ENCODE results near the gene NLRC3.

Gene NLRC3

DNA sequence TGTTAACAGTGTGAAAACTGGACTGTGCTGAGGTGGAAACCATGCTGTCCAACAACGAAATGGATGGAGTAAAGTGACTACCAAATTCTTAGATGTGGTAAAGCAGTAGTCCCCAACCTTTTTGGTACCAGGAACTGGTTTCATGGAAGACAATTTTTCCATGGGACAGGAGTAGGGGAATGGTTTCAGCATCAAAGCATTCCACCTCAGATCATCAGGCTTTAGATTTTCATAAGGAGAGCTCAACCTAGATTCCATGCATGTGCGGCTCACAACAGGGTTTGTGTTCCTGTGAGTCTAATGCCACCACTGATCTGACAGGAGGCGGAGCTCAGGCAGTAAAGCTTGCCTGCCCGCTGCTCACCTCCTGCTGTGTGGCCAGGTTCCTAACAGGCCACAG is 22.7 kb upstream of the NLRC3 start:
- Histone ChIP-seq H3K56ac (ENCODE audit: low read length) (no peak overlapping the region), H4K5ac (ENCODE audit: low read length) (no peak overlapping the region), H4K8ac (ENCODE audit: low read depth, low read length) (no peak overlapping the region), H2AK5ac (ENCODE audit: low read length) (no peak overlapping the region), H3K23ac (ENCODE audit: low read length) (no peak overlapping the region), H2BK15ac (replicated peaks; ENCODE audit: low read depth) (no peak overlapping the region), H2BK120ac (ENCODE audit: low read depth, low read length) (no peak overlapping the region), H3K27ac (ENCODE audit: low read depth, low read length) (no peak overlapping the region), H3K9ac (ENCODE audit: low read length) (no peak overlapping the region), H3K4me3 (ENCODE audit: low read length) (peak overlapping the region; percentile 19), H3K79me1 (ENCODE audit: low read length) (no peaks in the 10 kb centered on the region), H2BK5ac (ENCODE audit: low read length) (no peak overlapping the region), H3K27me3 (ENCODE audit: insufficient read depth, low read length, poor library complexity) (no peaks in the 10 kb centered on the region), H3K36me3 (ENCODE audit: control insufficient read depth, insufficient read depth, low read length) (peaks cover 8% of the 10 kb centered on the region), H3K4me1 (ENCODE audit: control insufficient read depth, low read depth, low read length) (no peaks in the 10 kb centered on the region), H3K4me2 (ENCODE audit: low read length) (no peak overlapping the region), H3K4ac (ENCODE audit: low read depth, low read length) (no peak overlapping the region), H3K79me2 (ENCODE audit: control insufficient read depth, insufficient read depth, low read length) (no peaks in the 10 kb centered on the region), H3K18ac (ENCODE audit: low read length) (no peak overlapping the region)
- WGBS (ENCODE audit: extremely low coverage, insufficient coverage, low lambda C conversion rate) = no CpG with 5 or more reads among the region's 4 CpGs
- peak; percentile 22 for DNase-seq

DNA sequence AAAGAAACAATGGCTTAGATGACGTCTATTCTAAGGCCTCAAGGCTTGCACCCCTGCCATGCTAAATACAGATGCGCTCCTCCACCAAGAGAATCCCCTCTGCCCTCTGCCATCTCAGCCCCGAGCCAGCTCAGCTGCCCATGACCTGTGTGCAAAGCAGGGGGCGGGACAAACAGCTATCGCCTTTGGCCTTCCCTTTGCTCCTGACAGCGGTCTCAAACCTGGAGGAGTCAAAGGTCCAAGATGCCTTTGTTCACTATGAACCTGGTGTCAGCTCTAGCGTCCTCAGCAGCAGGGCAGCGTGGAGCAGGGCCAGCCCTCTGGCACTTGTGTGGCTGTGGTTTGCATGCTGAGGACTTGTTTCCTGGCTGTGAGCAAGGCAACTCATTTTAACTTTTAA is 21.9 kb upstream of the NLRC3 start:
- H4K5ac ChIP-seq (ENCODE audit: low read length) = no peak overlapping the region
- H3K18ac ChIP-seq (ENCODE audit: low read length) = no peak overlapping the region
- no peak overlapping the region for H3K23ac ChIP-seq (ENCODE audit: low read length)
- no peak overlapping the region for H4K8ac ChIP-seq (ENCODE audit: low read depth, low read length)
- no peaks in the 10 kb centered on the region for H3K79me2 ChIP-seq (ENCODE audit: control insufficient read depth, insufficient read depth, low read length)
- H2BK5ac ChIP-seq (ENCODE audit: low read length) = no peak overlapping the region
- no peak overlapping the region for H3K4me3 ChIP-seq (ENCODE audit: low read length)
- no peak overlapping the region for H3K9ac ChIP-seq (ENCODE audit: low read length)
- H2BK120ac ChIP-seq (ENCODE audit: low read depth, low read length) = no peak overlapping the region
- no peak for DNase-seq
- no peak overlapping the region for H3K56ac ChIP-seq (ENCODE audit: low read length)
- H3K4me2 ChIP-seq (ENCODE audit: low read length) = no peak overlapping the region
- H3K4ac ChIP-seq (ENCODE audit: low read depth, low read length) = no peak overlapping the region
- H2AK5ac ChIP-seq (ENCODE audit: low read length) = no peak overlapping the region
- WGBS (ENCODE audit: extremely low coverage, insufficient coverage, low lambda C conversion rate) = no CpG with 5 or more reads among the region's 8 CpGs
- no peak overlapping the region for H3K27ac ChIP-seq (ENCODE audit: low read depth, low read length)
- H3K4me1 ChIP-seq (ENCODE audit: control insufficient read depth, low read depth, low read length) = no peaks in the 10 kb centered on the region
- H2BK15ac ChIP-seq (replicated peaks; ENCODE audit: low read depth) = no peak overlapping the region
- H3K36me3 ChIP-seq (ENCODE audit: control insufficient read depth, insufficient read depth, low read length) = peaks cover 8% of the 10 kb centered on the region
- H3K27me3 ChIP-seq (ENCODE audit: insufficient read depth, low read length, poor library complexity) = no peaks in the 10 kb centered on the region
- H3K79me1 ChIP-seq (ENCODE audit: low read length) = no peaks in the 10 kb centered on the region

- H3K18ac ChIP-seq (ENCODE audit: low read length) = no peak overlapping the region
- H2BK120ac ChIP-seq (ENCODE audit: low read depth, low read length) = no peak overlapping the region
- H3K27ac ChIP-seq (ENCODE audit: low read depth, low read length) = no peak overlapping the region
- H2AK5ac ChIP-seq (ENCODE audit: low read length) = no peak overlapping the region
- no peak overlapping the region for H4K8ac ChIP-seq (ENCODE audit: low read depth, low read length)
- no CpG with 5 or more reads among the region's 12 CpGs for WGBS (ENCODE audit: extremely low coverage, insufficient coverage, low lambda C conversion rate)
- no peak overlapping the region for H3K4ac ChIP-seq (ENCODE audit: low read depth, low read length)
- H3K56ac ChIP-seq (ENCODE audit: low read length) = no peak overlapping the region
- no peaks in the 10 kb centered on the region for H3K79me1 ChIP-seq (ENCODE audit: low read length)
- no peaks in the 10 kb centered on the region for H3K27me3 ChIP-seq (ENCODE audit: insufficient read depth, low read length, poor library complexity)
- H3K36me3 ChIP-seq (ENCODE audit: control insufficient read depth, insufficient read depth, low read length) = peaks cover 8% of the 10 kb centered on the region
- no peak overlapping the region for H3K4me2 ChIP-seq (ENCODE audit: low read length)
- no peak overlapping the region for H2BK15ac ChIP-seq (replicated peaks; ENCODE audit: low read depth)
- H3K9ac ChIP-seq (ENCODE audit: low read length) = no peak overlapping the region
- no peak for DNase-seq
- H4K5ac ChIP-seq (ENCODE audit: low read length) = no peak overlapping the region
- no peak overlapping the region for H2BK5ac ChIP-seq (ENCODE audit: low read length)
- H3K79me2 ChIP-seq (ENCODE audit: control insufficient read depth, insufficient read depth, low read length) = no peaks in the 10 kb centered on the region
- H3K4me1 ChIP-seq (ENCODE audit: control insufficient read depth, low read depth, low read length) = no peaks in the 10 kb centered on the region
- H3K4me3 ChIP-seq (ENCODE audit: low read length) = no peak overlapping the region
- H3K23ac ChIP-seq (ENCODE audit: low read length) = no peak overlapping the region
Measured at GRCh38 chr16:3598236-3598635, 21.0 kb upstream of the NLRC3 start.

DNA sequence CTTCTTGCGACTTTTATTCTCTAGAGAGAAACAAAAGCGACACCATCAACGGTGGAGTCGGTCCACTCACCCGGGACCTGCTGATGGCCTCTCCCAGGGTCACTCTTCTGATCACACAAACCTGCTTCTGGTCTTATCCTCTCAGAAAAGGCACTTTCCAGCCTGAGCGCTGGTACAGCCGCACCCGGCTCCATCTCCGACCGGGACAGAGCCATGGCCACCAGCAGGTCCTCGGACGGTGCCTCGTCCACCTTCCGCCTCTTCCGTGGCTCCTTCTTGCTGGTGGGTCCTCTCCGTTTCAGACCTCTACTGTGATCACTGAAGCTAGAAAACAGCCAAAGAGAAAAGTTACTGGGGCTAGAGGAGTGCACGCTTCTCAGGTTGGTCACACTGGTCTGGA is 20.5 kb upstream of the NLRC3 start:
- H3K4me1 ChIP-seq (ENCODE audit: control insufficient read depth, low read depth, low read length) = no peaks in the 10 kb centered on the region
- H2BK120ac ChIP-seq (ENCODE audit: low read depth, low read length) = no peak overlapping the region
- no peak overlapping the region for H3K4ac ChIP-seq (ENCODE audit: low read depth, low read length)
- no peak for DNase-seq
- H3K9ac ChIP-seq (ENCODE audit: low read length) = no peak overlapping the region
- no peak overlapping the region for H4K5ac ChIP-seq (ENCODE audit: low read length)
- no peak overlapping the region for H2AK5ac ChIP-seq (ENCODE audit: low read length)
- no peak overlapping the region for H3K23ac ChIP-seq (ENCODE audit: low read length)
- H3K36me3 ChIP-seq (ENCODE audit: control insufficient read depth, insufficient read depth, low read length) = peaks cover 8% of the 10 kb centered on the region
- no peak overlapping the region for H2BK5ac ChIP-seq (ENCODE audit: low read length)
- H3K4me2 ChIP-seq (ENCODE audit: low read length) = no peak overlapping the region
- H3K4me3 ChIP-seq (ENCODE audit: low read length) = no peak overlapping the region
- H3K56ac ChIP-seq (ENCODE audit: low read length) = no peak overlapping the region
- WGBS (ENCODE audit: extremely low coverage, insufficient coverage, low lambda C conversion rate) = no CpG with 5 or more reads among the region's 17 CpGs
- no peak overlapping the region for H3K18ac ChIP-seq (ENCODE audit: low read length)
- H3K79me2 ChIP-seq (ENCODE audit: control insufficient read depth, insufficient read depth, low read length) = no peaks in the 10 kb centered on the region
- H3K27ac ChIP-seq (ENCODE audit: low read depth, low read length) = no peak overlapping the region
- no peak overlapping the region for H4K8ac ChIP-seq (ENCODE audit: low read depth, low read length)
- H2BK15ac ChIP-seq (replicated peaks; ENCODE audit: low read depth) = no peak overlapping the region
- no peaks in the 10 kb centered on the region for H3K27me3 ChIP-seq (ENCODE audit: insufficient read depth, low read length, poor library complexity)
- H3K79me1 ChIP-seq (ENCODE audit: low read length) = no peaks in the 10 kb centered on the region

- Histone ChIP-seq H3K18ac (ENCODE audit: low read length) (no peak overlapping the region), H3K23ac (ENCODE audit: low read length) (no peak overlapping the region), H4K5ac (ENCODE audit: low read length) (no peak overlapping the region), H2BK5ac (ENCODE audit: low read length) (no peak overlapping the region), H3K36me3 (ENCODE audit: control insufficient read depth, insufficient read depth, low read length) (peaks cover 8% of the 10 kb centered on the region), H2BK120ac (ENCODE audit: low read depth, low read length) (no peak overlapping the region), H3K27me3 (ENCODE audit: insufficient read depth, low read length, poor library complexity) (no peaks in the 10 kb centered on the region), H3K56ac (ENCODE audit: low read length) (no peak overlapping the region), H4K8ac (ENCODE audit: low read depth, low read length) (no peak overlapping the region), H2AK5ac (ENCODE audit: low read length) (no peak overlapping the region), H3K4ac (ENCODE audit: low read depth, low read length) (no peak overlapping the region), H3K27ac (ENCODE audit: low read depth, low read length) (no peak overlapping the region), H3K79me1 (ENCODE audit: low read length) (no peaks in the 10 kb centered on the region), H3K4me2 (ENCODE audit: low read length) (no peak overlapping the region), H3K9ac (ENCODE audit: low read length) (no peak overlapping the region), H3K4me3 (ENCODE audit: low read length) (no peak overlapping the region), H2BK15ac (replicated peaks; ENCODE audit: low read depth) (no peak overlapping the region), H3K79me2 (ENCODE audit: control insufficient read depth, insufficient read depth, low read length) (no peaks in the 10 kb centered on the region), H3K4me1 (ENCODE audit: control insufficient read depth, low read depth, low read length) (no peaks in the 10 kb centered on the region)
- WGBS (ENCODE audit: extremely low coverage, insufficient coverage, low lambda C conversion rate) = no CpG with 5 or more reads among the region's 10 CpGs
- DNase-seq = no peak
Measured at GRCh38 chr16:3597226-3597625, 20.0 kb upstream of the NLRC3 start.

- Histone ChIP-seq H3K18ac (ENCODE audit: low read length) (no peak overlapping the region), H3K79me1 (ENCODE audit: low read length) (no peaks in the 10 kb centered on the region), H2BK5ac (ENCODE audit: low read length) (no peak overlapping the region), H3K4ac (ENCODE audit: low read depth, low read length) (no peak overlapping the region), H3K27ac (ENCODE audit: low read depth, low read length) (no peak overlapping the region), H3K9ac (ENCODE audit: low read length) (no peak overlapping the region), H3K4me3 (ENCODE audit: low read length) (no peak overlapping the region), H3K27me3 (ENCODE audit: insufficient read depth, low read length, poor library complexity) (no peaks in the 10 kb centered on the region), H4K8ac (ENCODE audit: low read depth, low read length) (no peak overlapping the region), H4K5ac (ENCODE audit: low read length) (no peak overlapping the region), H2BK15ac (replicated peaks; ENCODE audit: low read depth) (no peak overlapping the region), H3K36me3 (ENCODE audit: control insufficient read depth, insufficient read depth, low read length) (peaks cover 8% of the 10 kb centered on the region), H2AK5ac (ENCODE audit: low read length) (no peak overlapping the region), H3K23ac (ENCODE audit: low read length) (no peak overlapping the region), H3K56ac (ENCODE audit: low read length) (no peak overlapping the region), H3K4me1 (ENCODE audit: control insufficient read depth, low read depth, low read length) (no peaks in the 10 kb centered on the region), H3K4me2 (ENCODE audit: low read length) (no peak overlapping the region), H2BK120ac (ENCODE audit: low read depth, low read length) (no peak overlapping the region), H3K79me2 (ENCODE audit: control insufficient read depth, insufficient read depth, low read length) (no peaks in the 10 kb centered on the region)
- DNase-seq = no peak
- no CpG with 5 or more reads among the region's 27 CpGs for WGBS (ENCODE audit: extremely low coverage, insufficient coverage, low lambda C conversion rate)
Measured at GRCh38 chr16:3596101-3596861, 19.1 kb upstream of the NLRC3 start.
